Fibroblast of mammary gland (primary cell): ENCODE results near the gene KDM6A.

Experiments used
- DNase-seq: peaks from one replicate; pipeline ENCODE4 v3.0.0-alpha.2; 2010; ENCODE audit warnings: low read depth
- H3K4me3 ChIP-seq: 2 replicates; pipeline ENCODE4 v1.5.1; 2011; ENCODE audit warnings: low read depth, mild to moderate bottlenecking, low read length, moderate library complexity; ENCODE audit not compliant: control insufficient read depth
- CTCF ChIP-seq: conservative IDR thresholded peaks from 2 replicates; pipeline ENCODE4 v1.5.1; 2011; ENCODE audit warnings: low read depth, low read length, inconsistent platforms; ENCODE audit not compliant: control insufficient read depth, insufficient read depth

Gene KDM6A

GRCh38 chrX:45142185-45142584 is 269.2 kb downstream of the KDM6A start:
- no peak for DNase-seq
- H3K4me3 ChIP-seq: no peak overlapping the region
- no peak for TF ChIP-seq CTCF

GRCh38 chrX:45143455-45143854 is 270.5 kb downstream of the KDM6A start:
- no peak for DNase-seq
- no peak overlapping the region for H3K4me3 ChIP-seq
- TF ChIP-seq CTCF: no peak

GRCh38 chrX:45145492-45146215 is 272.7 kb downstream of the KDM6A start:
- no peak overlapping the region for H3K4me3 ChIP-seq
- no peak for TF ChIP-seq CTCF
- DNase-seq: no peak

- no peak for DNase-seq
- TF ChIP-seq CTCF: no peak
- no peak overlapping the region for H3K4me3 ChIP-seq
Observed at GRCh38 chrX:45150821-45151220, 277.8 kb downstream of the KDM6A start.

- no peak for TF ChIP-seq CTCF
- DNase-seq: no peak
- no peak overlapping the region for H3K4me3 ChIP-seq
Observed at GRCh38 chrX:45154033-45154360, 281.0 kb downstream of the KDM6A start.

GRCh38 chrX:45154462-45154861 is 281.5 kb downstream of the KDM6A start:
- no peak overlapping the region for H3K4me3 ChIP-seq
- no peak for DNase-seq
- TF ChIP-seq CTCF: no peak

GRCh38 chrX:45157647-45158046 is 284.7 kb downstream of the KDM6A start:
- DNase-seq: no peak
- H3K4me3 ChIP-seq: no peak overlapping the region
- no peak for TF ChIP-seq CTCF
